IPS-20b (cell line): ENCODE data around the gene XYLT1.

ENCODE experiments used
- H3K27ac ChIP-seq: one replicate; pipeline ENCODE4 v1.5.1; 2013; ENCODE audit warnings: low read length
- H3K27me3 ChIP-seq: 2 replicates; pipeline ENCODE4 v1.6.1; 2013; ENCODE audit warnings: mild to moderate bottlenecking, low read length, inconsistent platforms; ENCODE audit not compliant: insufficient read depth
- H3K36me3 ChIP-seq: 2 replicates; pipeline ENCODE4 v1.6.1; 2013; ENCODE audit warnings: low read depth, mild to moderate bottlenecking, inconsistent platforms, low read length, moderate library complexity; ENCODE audit not compliant: insufficient read depth
- H3K4me1 ChIP-seq: 2 replicates; pipeline ENCODE4 v1.6.1; 2013; ENCODE audit warnings: mild to moderate bottlenecking, control low read depth, inconsistent platforms, low read length, moderate library complexity; ENCODE audit not compliant: insufficient read depth
- H3K4me3 ChIP-seq: 2 replicates; pipeline ENCODE4 v1.5.1; 2013; ENCODE audit warnings: mild to moderate bottlenecking, low read length, inconsistent platforms
- H3K9ac ChIP-seq: 2 replicates; pipeline ENCODE4 v1.6.1; 2013; ENCODE audit warnings: low read depth, mild to moderate bottlenecking, inconsistent platforms, low read length, moderate library complexity
- H3K9me3 ChIP-seq: 2 replicates; pipeline ENCODE4 v1.6.1; 2013; ENCODE audit warnings: mild to moderate bottlenecking, low read depth, low read length, inconsistent platforms; ENCODE audit not compliant: insufficient read depth

Gene XYLT1

GRCh38 chr16:17389384-17389783 is 81.4 kb downstream of the XYLT1 start:
- no peaks in the 10 kb centered on the region for H3K9me3 ChIP-seq
- H3K27me3 ChIP-seq, result no peaks in the 10 kb centered on the region
- peaks cover 78% of the 10 kb centered on the region for H3K4me1 ChIP-seq
- no peak overlapping the region; the same call in 1 of the 2 replicates for H3K9ac ChIP-seq
- no peak overlapping the region for H3K27ac ChIP-seq
- no peak overlapping the region for H3K4me3 ChIP-seq
- no peaks in the 10 kb centered on the region for H3K36me3 ChIP-seq

GRCh38 chr16:17387256-17387655 is 83.5 kb downstream of the XYLT1 start:
- peaks cover 72% of the 10 kb centered on the region for H3K4me1 ChIP-seq
- H3K4me3 ChIP-seq, result no peak overlapping the region
- H3K9ac ChIP-seq, result no peak overlapping the region

GRCh38 chr16:17386229-17386628 is 84.5 kb downstream of the XYLT1 start:
- H3K9ac ChIP-seq, result peak overlapping the region; percentile 38; the same call in 1 of the 2 replicates
- H3K4me1 ChIP-seq, result peaks cover 65% of the 10 kb centered on the region
- peak overlapping the region; percentile 31 for H3K27ac ChIP-seq
- H3K36me3 ChIP-seq, result no peaks in the 10 kb centered on the region
- H3K9me3 ChIP-seq, result no peaks in the 10 kb centered on the region
- no peaks in the 10 kb centered on the region for H3K27me3 ChIP-seq
- peak overlapping the region; percentile 42; the same call in 1 of the 2 replicates for H3K4me3 ChIP-seq

More at GRCh38 chr16:17387256-17387655, 83.5 kb downstream of the XYLT1 start:
- Histone ChIP-seq H3K27me3 (no peaks in the 10 kb centered on the region), H3K36me3 (no peaks in the 10 kb centered on the region), H3K9me3 (no peaks in the 10 kb centered on the region), H3K27ac (no peak overlapping the region)

GRCh38 chr16:17384471-17384870 is 86.3 kb downstream of the XYLT1 start:
- no peak overlapping the region for H3K27ac ChIP-seq
- H3K36me3 ChIP-seq, result no peaks in the 10 kb centered on the region
- no peak overlapping the region for H3K4me3 ChIP-seq
- peaks cover 59% of the 10 kb centered on the region for H3K4me1 ChIP-seq
- H3K9me3 ChIP-seq, result no peaks in the 10 kb centered on the region
- no peaks in the 10 kb centered on the region for H3K27me3 ChIP-seq
- no peak overlapping the region for H3K9ac ChIP-seq

- Histone ChIP-seq H3K27me3 (no peaks in the 10 kb centered on the region), H3K4me3 (no peak overlapping the region), H3K9ac (no peak overlapping the region; the same call in 1 of the 2 replicates), H3K4me1 (peaks cover 61% of the 10 kb centered on the region), H3K27ac (no peak overlapping the region), H3K36me3 (no peaks in the 10 kb centered on the region), H3K9me3 (no peaks in the 10 kb centered on the region)
Measured at GRCh38 chr16:17382949-17383863, 87.6 kb downstream of the XYLT1 start.

GRCh38 chr16:17382514-17382913 is 88.2 kb downstream of the XYLT1 start:
- Histone ChIP-seq H3K4me1 (peaks cover 61% of the 10 kb centered on the region), H3K9ac (no peak overlapping the region), H3K27me3 (no peaks in the 10 kb centered on the region), H3K4me3 (no peak overlapping the region), H3K36me3 (no peaks in the 10 kb centered on the region), H3K27ac (no peak overlapping the region), H3K9me3 (no peaks in the 10 kb centered on the region)

DNA sequence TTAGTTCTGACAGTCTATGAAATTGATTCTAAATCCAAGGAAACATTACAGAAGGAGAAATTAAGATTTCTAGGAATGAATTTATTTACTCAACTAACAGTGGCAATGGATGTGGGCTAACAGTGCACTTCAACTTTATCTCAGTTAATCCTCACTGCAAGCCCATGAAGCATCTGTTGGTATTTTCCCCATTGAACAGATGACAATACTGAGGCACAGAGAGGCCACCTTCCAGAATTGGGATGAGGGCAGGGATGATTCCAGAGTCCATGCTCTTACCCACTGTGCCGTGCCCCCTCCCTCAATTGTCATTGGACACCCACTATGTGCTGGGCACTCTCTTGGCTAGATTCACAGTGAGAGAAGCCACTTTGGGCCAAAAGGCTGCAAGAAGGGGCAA is 89.0 kb downstream of the XYLT1 start:
- no peak overlapping the region for H3K4me3 ChIP-seq
- no peaks in the 10 kb centered on the region for H3K27me3 ChIP-seq
- H3K27ac ChIP-seq, result no peak overlapping the region
- no peaks in the 10 kb centered on the region for H3K9me3 ChIP-seq
- no peak overlapping the region for H3K9ac ChIP-seq
- H3K36me3 ChIP-seq, result no peaks in the 10 kb centered on the region
- peaks cover 55% of the 10 kb centered on the region for H3K4me1 ChIP-seq

GRCh38 chr16:17380613-17381012 is 90.1 kb downstream of the XYLT1 start:
- Histone ChIP-seq H3K36me3 (no peaks in the 10 kb centered on the region), H3K27me3 (no peaks in the 10 kb centered on the region), H3K4me1 (peaks cover 44% of the 10 kb centered on the region), H3K27ac (no peak overlapping the region), H3K9ac (peak overlapping the region; percentile 8; the same call in 1 of the 2 replicates), H3K9me3 (no peaks in the 10 kb centered on the region), H3K4me3 (no peak overlapping the region)

GRCh38 chr16:17379121-17379571 is 91.6 kb downstream of the XYLT1 start:
- Histone ChIP-seq H3K4me1 (peaks cover 34% of the 10 kb centered on the region), H3K27ac (no peak overlapping the region)

DNA sequence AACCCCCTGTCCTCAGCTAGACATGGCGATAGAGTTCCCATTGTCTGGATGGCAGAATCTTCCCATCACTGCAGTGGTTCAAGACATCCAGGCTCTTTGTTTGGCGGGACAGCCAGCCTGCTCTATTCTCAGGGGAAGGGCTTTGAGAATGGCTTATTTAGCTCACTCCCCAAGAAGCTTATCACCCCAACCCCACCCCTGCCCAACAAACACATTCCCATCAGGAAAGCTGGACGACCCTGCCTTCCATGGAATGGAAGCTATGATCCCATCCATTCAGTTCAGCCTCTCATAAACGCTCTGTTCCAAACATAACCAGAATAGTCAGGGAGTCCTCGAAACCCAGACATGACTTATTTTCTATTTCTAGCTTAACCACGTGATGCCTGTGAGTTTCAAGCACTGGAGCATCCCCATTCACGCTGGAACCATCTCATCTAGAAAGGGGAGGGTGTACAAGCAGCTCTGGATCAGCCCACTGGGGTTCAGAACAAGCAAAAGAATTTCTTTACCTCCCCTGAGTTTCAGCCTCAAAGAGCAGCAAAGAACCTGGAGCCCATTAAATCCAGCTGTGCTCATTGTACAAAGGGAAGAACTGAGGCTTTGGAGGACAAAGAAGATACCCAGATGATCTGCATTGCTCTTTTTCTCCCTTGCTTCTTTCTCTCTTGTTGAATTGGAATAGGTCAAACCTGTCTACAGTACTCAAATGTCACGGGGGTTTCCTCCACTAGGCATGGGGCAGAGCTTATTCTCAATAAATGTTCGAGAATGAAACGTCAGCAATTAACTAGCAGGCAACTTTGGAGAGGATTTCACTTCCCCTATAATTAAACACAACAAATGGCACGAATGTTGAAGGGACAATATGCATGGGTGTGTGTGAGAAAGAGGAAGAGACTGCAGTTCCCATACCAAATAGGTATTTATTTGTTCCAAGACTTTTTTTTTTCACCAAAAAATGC is 93.1 kb downstream of the XYLT1 start:
- H3K9me3 ChIP-seq, result no peaks in the 10 kb centered on the region
- no peak overlapping the region for H3K27ac ChIP-seq
- H3K4me3 ChIP-seq, result 0 out of 2 replicates have a peak overlapping the region, but pooled peaks have one; percentile 5
- no peaks in the 10 kb centered on the region for H3K27me3 ChIP-seq
- H3K4me1 ChIP-seq, result peaks cover 29% of the 10 kb centered on the region
- 0 out of 2 replicates have a peak overlapping the region, but pooled peaks have one; percentile 35 for H3K9ac ChIP-seq
- no peaks in the 10 kb centered on the region for H3K36me3 ChIP-seq

More at GRCh38 chr16:17379121-17379571, 91.6 kb downstream of the XYLT1 start:
- H3K9me3 ChIP-seq, result no peaks in the 10 kb centered on the region
- H3K4me3 ChIP-seq, result no peak overlapping the region
- H3K9ac ChIP-seq, result 0 out of 2 replicates have a peak overlapping the region, but pooled peaks have one; percentile 12
- no peaks in the 10 kb centered on the region for H3K27me3 ChIP-seq
- H3K36me3 ChIP-seq, result no peaks in the 10 kb centered on the region
